ENCODE measurements around the gene ZNF554. TPM values are rescaled to one million over a fixed set of nuclear protein-coding genes. Genes with fewer than 3 reads are reported as not detected.

Gene ZNF554
- polyA plus RNA-seq, 3 donors from 2014 or later, result 0.87 to 4.1 TPM; not detected in 1

DNA sequence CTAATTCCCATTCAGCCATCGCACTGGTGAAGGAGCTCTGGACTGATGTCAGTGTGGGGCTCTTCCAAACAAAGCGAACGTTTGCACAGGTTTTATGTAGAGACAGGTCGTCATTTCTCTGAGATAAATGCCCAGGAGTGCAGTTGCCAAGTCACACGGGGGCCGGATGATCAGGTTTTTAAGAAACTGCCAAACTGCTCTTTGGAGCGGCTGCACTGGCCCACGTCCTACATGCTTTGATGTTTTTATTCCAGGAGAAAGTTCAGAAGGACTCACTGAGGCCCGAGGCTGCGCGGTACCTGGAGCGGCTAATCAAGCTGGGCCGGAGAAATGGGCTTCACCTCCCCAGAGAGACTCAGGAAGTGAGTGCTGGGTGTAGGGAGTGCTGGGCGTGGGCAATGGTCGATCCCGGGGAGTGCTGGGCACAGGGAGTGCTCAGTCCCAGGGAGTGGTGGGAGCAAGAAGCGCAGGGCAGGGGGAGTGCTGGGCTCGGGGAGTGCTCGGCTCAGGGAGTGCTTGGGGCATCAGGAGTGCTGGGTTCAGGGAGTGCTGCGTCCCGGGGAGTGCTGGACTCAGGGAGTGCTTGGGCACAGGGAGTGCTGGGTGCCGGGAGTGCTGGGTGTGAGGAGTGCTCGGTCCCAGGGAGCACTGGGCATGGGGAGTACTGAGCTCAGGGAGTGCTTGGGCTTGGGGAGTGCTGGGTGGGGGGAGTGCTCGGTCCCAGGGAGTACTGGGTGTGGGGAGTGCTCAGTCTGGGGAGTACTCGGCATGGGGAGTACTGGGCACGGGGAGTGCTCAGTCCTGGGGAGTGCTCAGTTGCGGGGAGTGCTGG is 23.6 kb upstream of the ZNF554 start:
- Mint-ChIP-seq H3K4me3 (no peak overlapping the region), H3K27ac (no peak overlapping the region), H3K36me3 (peaks cover 0 to 6% (median 0%) of the 10 kb centered on the region in 3 donors)

GRCh38 chr19:2796659-2797266 is 22.9 kb upstream of the ZNF554 start:
- no peak for DNase-seq
- H3K36me3 Mint-ChIP-seq, result peaks cover 0 to 7% (median 0%) of the 10 kb centered on the region in 3 donors
- no peak overlapping the region for H3K4me3 Mint-ChIP-seq
- no peaks in the 10 kb centered on the region for H3K9me3 Mint-ChIP-seq
- no peak overlapping the region for H3K27ac Mint-ChIP-seq
- H3K27me3 Mint-ChIP-seq (ENCODE audit: low read depth in 3 of 3), result no peaks in the 10 kb centered on the region
- H3K4me1 Mint-ChIP-seq, result no peaks in the 10 kb centered on the region

More for the DNA sequence above, 23.6 kb upstream of the ZNF554 start:
- DNase-seq, result no peak
- Mint-ChIP-seq H3K9me3 (no peaks in the 10 kb centered on the region), H3K4me1 (no peaks in the 10 kb centered on the region), H3K27me3 (ENCODE audit: low read depth in 3 of 3) (peaks cover 0 to 2% (median 0%) of the 10 kb centered on the region in 3 donors)

- no peak for DNase-seq
- Mint-ChIP-seq H3K9me3 (no peaks in the 10 kb centered on the region), H3K4me1 (no peaks in the 10 kb centered on the region), H3K4me3 (no peak overlapping the region), H3K27me3 (ENCODE audit: low read depth in 3 of 3) (no peaks in the 10 kb centered on the region), H3K27ac (peak overlapping the region in 1 of 6 donors; percentile 8), H3K36me3 (peaks cover 0 to 7% (median 0%) of the 10 kb centered on the region in 3 donors)
Observed at GRCh38 chr19:2797280-2797679, 22.4 kb upstream of the ZNF554 start.

DNA sequence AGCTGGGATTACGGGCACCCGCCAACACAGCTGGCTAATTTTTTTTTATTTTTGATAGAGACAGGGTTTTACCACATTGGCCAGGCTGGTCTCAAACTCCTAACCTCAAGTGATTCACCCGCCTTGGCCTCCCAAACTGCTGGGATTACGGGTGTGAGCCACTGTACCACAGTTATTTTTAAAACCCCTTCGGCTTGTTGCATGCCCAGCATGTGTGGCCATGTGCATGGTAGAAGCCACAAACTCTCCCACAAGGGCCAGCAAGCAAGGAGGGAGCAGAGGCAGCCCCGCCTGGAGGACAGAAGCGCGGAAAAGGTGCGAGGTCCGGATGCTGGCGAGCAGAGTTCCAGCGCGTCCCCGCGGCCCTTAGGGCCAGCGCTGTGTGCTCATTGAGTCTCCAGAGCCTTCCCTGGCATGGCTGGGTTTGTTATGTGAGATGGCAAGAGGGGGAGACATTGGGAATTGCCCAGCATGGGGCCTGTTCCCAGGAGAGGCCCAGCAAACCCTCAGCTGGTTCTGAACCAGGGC is 21.4 kb upstream of the ZNF554 start:
- H3K27ac Mint-ChIP-seq, result no peak overlapping the region
- H3K36me3 Mint-ChIP-seq, result peaks cover 0 to 14% (median 4%) of the 10 kb centered on the region in 3 donors
- H3K4me1 Mint-ChIP-seq, result peaks cover 5 to 6% of the 10 kb centered on the region in 2 donors
- H3K4me3 Mint-ChIP-seq, result no peak overlapping the region
- H3K9me3 Mint-ChIP-seq, result no peaks in the 10 kb centered on the region
- no peak for DNase-seq
- H3K27me3 Mint-ChIP-seq (ENCODE audit: low read depth in 3 of 3), result no peaks in the 10 kb centered on the region

- Mint-ChIP-seq H3K9me3 (no peaks in the 10 kb centered on the region), H3K4me1 (peaks cover 5 to 6% of the 10 kb centered on the region in 2 donors), H3K27me3 (ENCODE audit: low read depth in 3 of 3) (no peaks in the 10 kb centered on the region), H3K36me3 (peaks cover 0 to 14% (median 4%) of the 10 kb centered on the region in 3 donors), H3K4me3 (no peak overlapping the region), H3K27ac (no peak overlapping the region)
- DNase-seq, result no peak
Observed at GRCh38 chr19:2798733-2799132, 20.9 kb upstream of the ZNF554 start.

DNA sequence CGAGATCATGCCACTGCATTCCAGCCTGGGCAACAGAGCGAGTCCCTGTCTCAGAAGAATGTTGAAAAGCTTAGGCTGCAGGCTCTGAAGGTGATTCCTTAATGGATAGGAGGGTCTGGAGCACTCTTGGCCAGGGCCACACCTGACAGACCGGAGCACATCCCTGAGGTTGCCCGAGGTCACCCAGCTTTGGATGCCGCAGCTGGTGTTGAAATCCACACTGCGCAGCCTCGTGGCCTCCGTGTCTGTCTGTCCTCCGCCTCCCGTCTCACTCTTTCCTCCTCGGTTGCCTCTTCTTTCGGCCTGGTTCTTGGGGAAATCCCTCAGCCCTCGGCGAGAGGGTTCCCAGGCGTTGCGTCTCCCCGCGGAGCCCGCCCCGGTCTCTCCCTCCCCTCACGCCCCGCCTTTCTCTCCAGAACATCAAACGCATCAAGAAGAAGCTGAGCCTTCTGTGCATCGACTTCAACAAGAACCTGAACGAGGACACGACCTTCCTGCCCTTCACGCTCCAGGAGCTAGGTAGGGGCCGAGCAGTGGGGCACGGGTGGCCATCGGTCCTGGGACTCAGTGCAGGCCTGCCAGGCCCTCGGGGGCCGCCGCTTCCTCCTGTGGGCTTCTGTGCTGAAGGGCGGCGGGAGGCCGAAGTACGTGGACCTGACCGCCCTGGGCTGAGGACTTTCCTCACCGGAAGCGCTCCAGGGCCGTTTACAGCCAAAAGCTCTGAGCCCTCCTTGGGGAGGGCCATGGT is 20.2 kb upstream of the ZNF554 start:
- H3K27me3 Mint-ChIP-seq (ENCODE audit: low read depth in 3 of 3), result no peaks in the 10 kb centered on the region
- H3K36me3 Mint-ChIP-seq, result peaks cover 0 to 14% (median 4%) of the 10 kb centered on the region in 3 donors
- no peak overlapping the region for H3K27ac Mint-ChIP-seq
- H3K4me1 Mint-ChIP-seq, result peaks cover 5 to 6% of the 10 kb centered on the region in 2 donors
- H3K9me3 Mint-ChIP-seq, result no peaks in the 10 kb centered on the region
- no peak overlapping the region for H3K4me3 Mint-ChIP-seq
- DNase-seq, result no peak

DNA sequence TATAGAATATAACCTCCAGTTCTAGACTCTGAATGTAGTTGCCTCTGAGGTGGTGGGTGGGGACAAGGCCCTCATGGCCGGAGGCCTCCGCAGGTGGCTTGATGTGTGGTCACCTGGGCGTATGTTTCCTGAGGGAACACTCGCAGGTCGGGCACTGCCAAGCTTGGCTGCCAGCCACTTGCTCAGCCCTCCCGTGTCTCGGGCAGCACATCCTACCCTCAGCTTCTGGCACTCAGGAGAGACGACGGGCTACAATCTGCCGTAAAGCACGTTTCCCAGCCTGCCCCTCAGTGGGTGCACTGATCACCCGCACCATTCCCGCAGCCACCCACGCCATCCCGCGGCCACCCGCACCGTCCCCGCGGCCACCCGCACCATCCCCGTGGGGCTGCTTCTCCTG is 19.2 kb upstream of the ZNF554 start:
- Mint-ChIP-seq H3K36me3 (peaks cover 0 to 10% (median 4%) of the 10 kb centered on the region in 3 donors), H3K9me3 (no peaks in the 10 kb centered on the region), H3K27ac (no peak overlapping the region), H3K4me1 (peaks cover 5 to 6% of the 10 kb centered on the region in 2 donors), H3K27me3 (ENCODE audit: low read depth in 3 of 3) (no peaks in the 10 kb centered on the region), H3K4me3 (no peak overlapping the region)
- DNase-seq, result no peak

DNA sequence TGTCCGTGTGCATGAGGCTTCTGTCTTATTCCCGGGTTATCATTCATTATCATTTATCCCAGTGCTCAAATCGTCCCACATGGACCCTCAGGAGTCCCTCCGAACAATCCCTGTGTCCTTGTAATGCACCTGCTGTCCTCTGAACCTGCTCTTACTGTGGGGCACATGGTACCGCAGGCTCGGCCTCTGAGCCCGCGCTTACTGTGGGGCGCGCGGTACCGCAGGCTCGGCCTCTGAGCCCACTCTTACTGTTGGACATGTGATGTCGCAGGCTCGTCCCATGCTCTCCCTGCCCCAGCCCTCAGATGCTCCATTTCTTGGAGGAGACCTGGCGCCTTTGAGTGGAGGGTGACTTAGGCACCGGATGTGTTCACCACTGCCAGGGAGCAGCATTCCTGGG is 16.8 kb upstream of the ZNF554 start:
- H3K36me3 Mint-ChIP-seq, result peaks cover 0 to 10% (median 4%) of the 10 kb centered on the region in 3 donors
- DNase-seq, result no peak
- H3K27ac Mint-ChIP-seq, result peak overlapping the region in 4 of 6 donors; percentile 3 to 55 (median 18)
- no peak overlapping the region for H3K4me3 Mint-ChIP-seq
- H3K27me3 Mint-ChIP-seq (ENCODE audit: low read depth in 3 of 3), result no peaks in the 10 kb centered on the region
- H3K4me1 Mint-ChIP-seq, result peaks cover 5 to 6% of the 10 kb centered on the region in 2 donors
- no peaks in the 10 kb centered on the region for H3K9me3 Mint-ChIP-seq

- peaks cover 0 to 13% (median 6%) of the 10 kb centered on the region in 3 donors for H3K36me3 Mint-ChIP-seq
- H3K4me1 Mint-ChIP-seq, result peaks cover 5 to 6% of the 10 kb centered on the region in 2 donors
- no peak overlapping the region for H3K27ac Mint-ChIP-seq
- H3K9me3 Mint-ChIP-seq, result no peaks in the 10 kb centered on the region
- no peak for DNase-seq
- H3K4me3 Mint-ChIP-seq, result no peak overlapping the region
- peaks cover 0 to under 1% (median 0%) of the 10 kb centered on the region in 3 donors for H3K27me3 Mint-ChIP-seq (ENCODE audit: low read depth in 3 of 3)
Observed at GRCh38 chr19:2803486-2804155, 16.0 kb upstream of the ZNF554 start.

- Mint-ChIP-seq H3K36me3 (peaks cover 3 to 19% (median 8%) of the 10 kb centered on the region in 3 donors), H3K27ac (no peak overlapping the region), H3K4me1 (peaks cover 5 to 6% of the 10 kb centered on the region in 2 donors), H3K27me3 (ENCODE audit: low read depth in 3 of 3) (peaks cover 0 to 2% (median 1%) of the 10 kb centered on the region in 3 donors), H3K4me3 (no peak overlapping the region), H3K9me3 (no peaks in the 10 kb centered on the region)
- DNase-seq, result no peak
Observed at GRCh38 chr19:2804156-2805004, 15.3 kb upstream of the ZNF554 start.

GRCh38 chr19:2805261-2805900 is 14.3 kb upstream of the ZNF554 start:
- H3K4me3 Mint-ChIP-seq, result no peak overlapping the region
- DNase-seq, result no peak
- no peak overlapping the region for H3K27ac Mint-ChIP-seq

DNA sequence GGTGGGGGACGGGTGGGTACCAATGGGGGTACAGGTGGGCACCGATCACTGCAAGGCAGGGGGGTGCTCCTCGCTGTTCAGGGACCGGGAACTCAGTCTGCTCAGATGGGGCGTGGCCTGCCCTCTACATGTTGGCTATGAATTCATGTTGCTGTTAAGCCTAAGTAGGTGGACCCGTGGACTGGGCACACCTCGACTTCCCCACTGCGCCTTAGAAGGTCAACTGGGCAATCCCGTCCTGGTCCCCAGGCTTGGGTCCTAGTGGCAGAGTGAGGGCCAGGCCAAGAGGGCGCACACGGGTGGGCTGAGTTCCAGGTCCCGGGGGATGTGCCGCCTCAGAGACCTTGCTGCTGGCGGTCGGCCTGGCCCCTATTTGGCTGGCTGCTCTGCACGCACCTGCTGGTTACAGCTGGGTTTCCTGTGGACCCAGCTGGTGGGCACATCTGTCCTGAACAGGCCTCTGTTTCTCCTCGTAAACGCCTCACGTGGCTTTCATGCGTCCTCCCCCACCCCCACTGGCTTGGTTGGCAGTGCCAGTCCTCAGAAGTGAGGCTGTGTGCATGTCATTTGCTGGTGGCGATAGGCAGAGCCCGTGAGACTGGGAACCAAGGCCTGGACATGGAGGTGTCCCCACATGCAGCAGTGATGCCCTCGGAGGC is 13.5 kb upstream of the ZNF554 start:
- no peak overlapping the region for H3K27ac Mint-ChIP-seq
- no peaks in the 10 kb centered on the region for H3K9me3 Mint-ChIP-seq
- peaks cover 0 to 2% (median 1%) of the 10 kb centered on the region in 3 donors for H3K27me3 Mint-ChIP-seq (ENCODE audit: low read depth in 3 of 3)
- no peak overlapping the region for H3K4me3 Mint-ChIP-seq
- DNase-seq, result no peak
- H3K4me1 Mint-ChIP-seq, result peaks cover 5 to 6% of the 10 kb centered on the region in 2 donors
- H3K36me3 Mint-ChIP-seq, result peaks cover 3 to 16% (median 8%) of the 10 kb centered on the region in 3 donors

More at GRCh38 chr19:2805261-2805900, 14.3 kb upstream of the ZNF554 start:
- no peaks in the 10 kb centered on the region for H3K9me3 Mint-ChIP-seq
- H3K4me1 Mint-ChIP-seq, result peaks cover 5 to 6% of the 10 kb centered on the region in 2 donors
- peaks cover 0 to 2% (median 1%) of the 10 kb centered on the region in 3 donors for H3K27me3 Mint-ChIP-seq (ENCODE audit: low read depth in 3 of 3)
- H3K36me3 Mint-ChIP-seq, result peaks cover 3 to 19% (median 8%) of the 10 kb centered on the region in 3 donors
